Body of pancreas (tissue), 4 donors: ENCODE measurements around the gene SMIM11. TPM values are rescaled to one million over a fixed set of nuclear protein-coding genes. Genes with fewer than 3 reads are reported as not detected.
A peak's percentile ranks its signal among the peaks of the same experiment; 100 is the strongest.
"Not testable (repeated sequence)": the region's sequence is repeated elsewhere in the genome, so short reads cannot be mapped to it uniquely, and the experiment has no call there.

ENCODE experiments used
- ATAC-seq: fragments of 150-250 bp; one replicate; pipeline ENCODE4 v1.9.1; 2016
- DNase-seq, 4 donors: peaks; one replicate each; pipeline ENCODE4 v3.0.0-alpha.2; 2019
- H3K27ac ChIP-seq, 4 donors: fragments of 200-600 bp; sonication (generic); 1 replicate in 3 of 4; 2 replicates in 1 of 4; pipeline versions ENCODE4 v1.5.1 to v1.6.1; 2016 to 2019; ENCODE audit warnings: mild to moderate bottlenecking in 1 of 4, mixed read lengths in 1 of 4, moderate library complexity in 1 of 4
- H3K27me3 ChIP-seq, 2 donors: fragments of 200-600 bp; sonication (generic); one replicate each; pipeline ENCODE4 v1.6.0; 2016; ENCODE audit warnings: mild to moderate bottlenecking in 1 of 2
- H3K36me3 ChIP-seq, 2 donors: fragments of 200-600 bp; sonication (generic); replicated peaks in 1 of 2; 2 replicates each; pipeline ENCODE4 v1.5.1; 2016; ENCODE audit warnings: low read depth in 2 of 2; ENCODE audit not compliant: insufficient read depth in 1 of 2
- H3K4me1 ChIP-seq: fragments of 200-600 bp; sonication (generic); one replicate; pipeline ENCODE4 v1.6.0; 2016
- H3K4me3 ChIP-seq, 2 donors: fragments of 200-600 bp; sonication (generic); 1 replicate in 1 of 2; 2 replicates in 1 of 2; pipeline ENCODE4 v1.5.1; 2016 to 2019
- H3K9me3 ChIP-seq, 3 donors: fragments of 200-600 bp; sonication (generic); 1 replicate in 2 of 3; 2 replicates in 1 of 3; pipeline ENCODE4 v1.5.1; 2016
- CTCF ChIP-seq, 7 experiments: fragments of 450-650 bp in 4 of 7; fragments of 200-600 bp in 3 of 7; sonication (generic) in 3 of 7; IDR thresholded peaks; one replicate each; pipeline ENCODE4 v1.5.1; 2016 to 2019; ENCODE audit warnings: antibody characterized with exemption in 7 of 7
- POLR2A ChIP-seq, 3 donors: fragments of 450-650 bp; IDR thresholded peaks; one replicate each; pipeline ENCODE4 v1.6.1; 2016; ENCODE audit warnings: antibody characterized with exemption in 3 of 3, mild to moderate bottlenecking in 2 of 3
- WGBS, 2 donors: methylation state at CpG; one replicate each; pipeline ENCODE4 v1.1.5; 2017; 5-methylcytosine and 5-hydroxymethylcytosine counted together
- intact Hi-C: fragments of 100-400 bp; cut with DNase I; formaldehyde crosslinking; loops from one replicate; pipeline ENCODE4 v1.15.1; 2023
- total RNA-seq, 2 donors: library from RNA; depleted of rRNA; stranded (reverse); fragments of >200 nt; gene quantifications; one replicate each; pipeline ENCODE4 v1.1.0, GENCODE V29; 2016

The SMIM11 gene, protein sequence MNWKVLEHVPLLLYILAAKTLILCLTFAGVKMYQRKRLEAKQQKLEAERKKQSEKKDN
- 10 to 100 TPM in 1 of 2 donors, 1 to 10 TPM in 1; 3.4 to 22.1 TPM for total RNA-seq

- DNase-seq, H3K4me3 ChIP-seq, H3K27me3 ChIP-seq, H3K27ac ChIP-seq, intact Hi-C loops, H3K36me3 ChIP-seq, H3K4me1 ChIP-seq, H3K9me3 ChIP-seq: not testable (repeated sequence)
- peak; percentile 98 for ATAC-seq
- no CpG with 5 or more reads among the region's 49 CpGs for WGBS, 2 donors
These were observed at the start of gene SMIM11 for GRCh38 chr21:34374940-34375618. SMIM11 (plus strand) TSS chr21:34375507; CDS start chr21:34379505, 3,998 bp downstream.

DNA sequence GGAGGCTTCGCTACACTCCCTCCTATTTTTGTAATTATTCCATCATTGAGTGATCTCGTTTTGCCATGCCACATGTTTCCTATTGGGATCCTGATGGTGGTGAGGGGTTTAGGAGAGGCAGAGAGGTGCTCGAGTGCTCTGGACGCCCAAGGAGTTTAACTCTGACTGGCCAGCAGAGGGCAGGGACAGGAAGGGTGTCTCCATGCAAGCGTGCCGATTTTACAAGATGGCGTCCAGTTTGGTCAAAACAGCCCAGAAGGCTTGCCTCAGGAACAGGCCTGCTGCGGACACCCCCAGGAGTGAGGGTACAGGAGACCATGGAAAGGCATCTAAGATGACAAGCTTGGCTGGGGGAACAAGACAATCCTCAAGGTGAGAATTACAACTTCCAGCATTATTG is 45.3 kb upstream of the SMIM11 start:
- intact Hi-C loops: no loop called here
- Histone ChIP-seq H3K4me3 (no peak overlapping the region), H3K27ac (no peak overlapping the region), H3K4me1 (no peaks in the 10 kb centered on the region), H3K36me3 (no peaks in the 10 kb centered on the region), H3K9me3 (no peaks in the 10 kb centered on the region), H3K27me3 (no peaks in the 10 kb centered on the region)
- no peak for TF ChIP-seq POLR2A (IDR thresholded peaks at IDR 0.05)
- no peak for TF ChIP-seq CTCF (IDR thresholded peaks at IDR 0.05)
- DNase-seq (no peak), ATAC-seq (no peak)
- 83 to 86% methylated on average over 8 of the region's 8 CpGs for WGBS, 2 donors

DNA sequence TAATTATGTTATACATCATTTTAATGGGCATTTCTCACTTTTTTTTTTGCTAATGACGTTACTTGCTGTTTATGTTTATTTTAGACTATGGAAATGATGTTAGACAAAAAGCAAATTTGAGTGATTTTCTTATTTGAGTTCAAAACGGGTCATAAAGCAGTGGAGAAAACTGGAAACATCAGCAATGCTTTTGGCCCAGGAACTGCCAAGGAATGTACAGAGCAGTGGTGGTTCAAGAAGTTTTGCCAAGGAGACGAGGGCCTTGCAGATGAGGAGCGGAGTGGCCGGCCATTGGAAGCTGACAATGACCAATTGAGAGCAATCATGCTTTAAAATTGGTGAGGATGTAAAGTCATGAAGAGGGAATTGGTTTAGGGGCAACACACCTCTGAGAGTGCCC is 43.6 kb upstream of the SMIM11 start:
- Histone ChIP-seq H3K36me3 (no peaks in the 10 kb centered on the region), H3K4me3 (no peak overlapping the region), H3K4me1 (no peaks in the 10 kb centered on the region), H3K27ac (no peak overlapping the region), H3K9me3 (no peaks in the 10 kb centered on the region), H3K27me3 (no peaks in the 10 kb centered on the region)
- intact Hi-C loops: no loop called here
- TF ChIP-seq CTCF (IDR thresholded peaks at IDR 0.05) (no peak), POLR2A (IDR thresholded peaks at IDR 0.05) (no peak)
- WGBS, 2 donors: 59 to 61% methylated on average over 5 of the region's 5 CpGs
- ATAC-seq: no peak
- no peak for DNase-seq

DNA sequence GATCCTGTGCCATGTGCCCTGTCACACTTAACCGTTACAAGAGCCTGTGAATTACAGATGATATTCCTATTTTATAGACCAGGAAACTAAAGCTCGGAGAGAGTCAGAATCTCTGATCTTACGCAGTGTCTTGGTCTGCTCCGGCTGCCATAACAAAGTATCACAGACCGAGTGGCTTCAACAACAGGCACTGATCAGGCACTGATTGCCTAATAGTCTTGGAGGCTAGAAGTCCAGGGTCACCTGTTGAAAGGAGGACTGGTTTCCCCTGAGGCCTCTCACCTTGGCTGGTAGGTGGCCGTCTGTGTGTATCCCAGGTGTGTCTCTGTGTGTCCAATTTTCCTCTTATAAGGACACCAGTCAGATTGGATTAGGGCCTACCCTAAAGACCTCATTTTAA is 43.0 kb upstream of the SMIM11 start:
- Histone ChIP-seq H3K36me3 (no peaks in the 10 kb centered on the region), H3K9me3 (no peaks in the 10 kb centered on the region), H3K27ac (no peak overlapping the region), H3K4me1 (no peaks in the 10 kb centered on the region), H3K4me3 (no peak overlapping the region), H3K27me3 (no peaks in the 10 kb centered on the region)
- no peak for DNase-seq
- no peak for TF ChIP-seq POLR2A (IDR thresholded peaks at IDR 0.05)
- no peak for TF ChIP-seq CTCF (IDR thresholded peaks at IDR 0.05)
- ATAC-seq: no peak
- intact Hi-C loops: no loop called here
- WGBS, 2 donors: 83 to 87% methylated on average over 6 of the region's 6 CpGs

DNA sequence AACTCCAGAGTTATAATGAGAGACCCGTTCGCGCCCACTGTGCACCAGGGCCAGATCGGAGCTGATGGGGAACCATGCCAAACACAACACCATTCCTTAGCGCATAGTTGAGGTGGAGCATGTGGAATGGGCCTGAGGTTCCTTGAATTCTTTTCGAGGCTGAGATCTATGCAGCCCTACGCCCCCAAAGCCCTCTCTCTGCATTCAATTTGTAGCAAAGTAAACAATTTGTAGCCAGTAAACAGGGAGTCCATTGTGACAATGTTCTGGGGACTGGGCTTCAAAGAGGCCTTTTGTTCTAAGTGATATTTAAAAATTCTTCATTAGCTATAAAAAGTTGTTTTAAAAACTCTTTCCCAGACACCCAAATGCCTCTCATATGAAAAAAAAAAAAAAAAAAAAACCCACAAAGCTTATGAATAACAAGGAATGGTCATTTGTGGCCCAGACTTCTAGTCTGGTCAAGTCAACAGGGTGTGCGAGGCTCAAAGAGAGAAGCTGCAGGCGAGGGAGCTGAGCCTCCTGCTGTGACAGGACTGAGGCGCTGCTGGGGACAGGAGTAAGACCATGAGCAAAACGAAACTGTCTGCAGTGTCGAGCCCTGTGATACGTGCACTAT is 42.1 kb upstream of the SMIM11 start:
- no peak overlapping the region for H3K27ac ChIP-seq
- 78 to 83% methylated on average over 13 of the region's 13 CpGs for WGBS, 2 donors
- H3K36me3 ChIP-seq: no peaks in the 10 kb centered on the region
- no peak for TF ChIP-seq POLR2A (IDR thresholded peaks at IDR 0.05)
- no peaks in the 10 kb centered on the region for H3K9me3 ChIP-seq
- H3K4me3 ChIP-seq: no peak overlapping the region
- ATAC-seq: no peak
- DNase-seq: no peak
- H3K4me1 ChIP-seq: no peaks in the 10 kb centered on the region
- H3K27me3 ChIP-seq: no peaks in the 10 kb centered on the region
- intact Hi-C loops: no loop called here
